EL (cell line): ENCODE data around the gene FXYD2.

Experiments
- DNase-seq: peaks from one replicate; pipeline ENCODE4 v3.0.0-alpha.2; 2016

FXYD2 gene

GRCh38 chr11:117795638-117796455, 28.7 kb downstream of the FXYD2 start:
- DNase-seq = no peak

- no peak for DNase-seq
These were observed 29.5 kb downstream of the FXYD2 start for GRCh38 chr11:117794772-117795629.

- DNase-seq = no peak
These were observed 30.4 kb downstream of the FXYD2 start for GRCh38 chr11:117794135-117794534.

- DNase-seq = no peak
These were observed 31.0 kb downstream of the FXYD2 start for GRCh38 chr11:117793583-117793982.

- no peak for DNase-seq
These were observed 31.6 kb downstream of the FXYD2 start for GRCh38 chr11:117792992-117793391.

DNA sequence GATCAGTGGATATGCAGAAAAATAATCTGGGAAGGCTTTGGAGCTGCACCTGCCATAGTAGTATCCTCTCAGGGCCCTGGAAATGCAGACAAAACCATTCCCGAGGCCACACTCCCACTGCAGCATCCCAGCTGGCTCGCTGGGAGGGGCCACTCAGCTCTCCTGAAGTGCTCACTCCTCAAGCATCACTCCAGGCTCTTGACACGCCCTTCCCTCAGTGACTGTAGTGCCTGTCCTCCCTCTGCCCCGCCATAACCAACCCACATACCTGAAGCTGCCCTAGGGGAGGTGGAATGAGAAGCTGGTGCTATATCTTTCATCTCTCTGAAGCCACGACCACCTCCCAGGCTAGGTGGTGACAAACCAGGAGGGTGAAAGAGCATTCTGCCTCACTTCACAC, 32.3 kb downstream of the FXYD2 start:
- no peak for DNase-seq

DNA sequence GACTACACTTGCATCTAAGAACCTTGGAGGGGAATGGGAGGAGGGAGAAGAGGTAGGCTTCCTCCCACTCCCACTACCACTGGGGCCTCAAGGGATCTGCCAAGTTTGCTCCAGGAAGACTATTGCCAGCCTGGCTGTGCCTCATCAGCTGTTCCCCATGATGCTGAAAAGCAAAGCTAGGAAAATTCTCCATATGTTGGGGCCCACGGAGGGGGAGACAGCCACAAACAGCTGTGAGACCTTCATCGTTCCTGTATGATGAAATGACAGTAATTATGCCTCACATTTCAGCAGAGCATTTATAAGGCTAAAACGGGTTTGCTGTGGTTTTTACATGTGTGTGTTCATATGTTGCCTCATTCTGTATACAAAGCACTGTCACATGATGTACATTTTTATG, 34.3 kb downstream of the FXYD2 start:
- DNase-seq = no peak

- DNase-seq = no peak
These were observed 35.3 kb downstream of the FXYD2 start for GRCh38 chr11:117789241-117789640.

- no peak for DNase-seq
These were observed 38.2 kb downstream of the FXYD2 start for GRCh38 chr11:117786135-117786870.

DNA sequence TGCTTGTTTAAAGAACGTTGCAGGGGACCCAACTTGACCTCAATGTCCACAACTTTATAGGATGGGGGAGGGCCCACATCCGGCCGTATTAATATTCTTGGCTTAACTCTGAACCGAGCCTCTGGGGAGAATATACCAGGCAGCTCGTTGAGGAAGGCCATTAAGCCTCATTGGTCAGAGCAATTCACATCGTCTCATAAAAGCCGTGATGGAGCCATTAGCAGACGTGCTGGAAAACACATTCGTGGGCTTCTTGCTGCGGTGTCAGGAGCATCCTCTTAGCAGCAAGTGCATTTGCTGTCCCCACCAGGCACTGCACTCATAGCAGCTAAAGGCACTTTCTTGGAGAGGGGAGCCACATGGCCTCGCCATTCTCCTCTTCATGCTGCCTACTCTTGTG, 42.4 kb downstream of the FXYD2 start:
- DNase-seq = no peak

DNA sequence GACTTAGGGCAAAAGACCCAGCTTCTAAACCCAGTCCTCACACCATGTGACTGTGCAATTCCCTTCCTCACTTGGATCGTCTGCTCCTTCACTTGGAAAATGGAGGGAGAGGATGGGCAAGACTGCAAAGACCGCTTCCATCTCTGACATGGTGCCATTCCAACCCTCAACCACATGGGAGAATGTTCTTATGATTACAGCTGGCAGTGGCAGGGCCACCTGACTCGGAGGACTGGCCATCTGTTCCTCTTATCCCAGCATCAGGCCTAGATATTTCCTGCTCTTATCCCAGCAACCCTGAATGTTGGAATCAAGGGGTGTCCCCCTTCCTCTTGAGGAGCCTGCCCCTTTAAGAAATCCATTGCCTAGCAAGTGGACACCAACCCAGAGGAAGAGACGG, 42.9 kb downstream of the FXYD2 start:
- DNase-seq = no peak

DNA sequence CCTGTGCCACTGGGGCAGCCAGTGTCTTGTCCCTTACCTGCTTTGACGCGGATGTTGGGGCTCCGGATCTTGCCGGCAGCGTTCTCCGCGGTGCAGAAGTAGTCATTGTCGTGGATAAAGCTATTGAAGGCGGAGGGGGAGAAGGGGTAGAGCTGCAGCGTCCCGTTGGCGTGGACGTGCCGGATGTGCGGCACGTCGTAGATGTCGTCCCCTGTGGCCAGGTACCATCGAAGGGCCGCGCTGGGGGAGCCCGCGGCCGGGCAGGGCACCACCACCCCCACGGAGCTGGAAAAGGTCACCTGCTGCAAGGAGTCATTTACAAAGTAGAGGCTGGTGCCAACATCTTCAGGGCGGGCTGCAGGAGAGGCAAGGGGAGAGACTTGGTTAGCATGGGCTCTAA, 44.1 kb downstream of the FXYD2 start:
- no peak for DNase-seq

- DNase-seq = no peak
These were observed 50.0 kb downstream of the FXYD2 start for GRCh38 chr11:117774553-117774952.

DNA sequence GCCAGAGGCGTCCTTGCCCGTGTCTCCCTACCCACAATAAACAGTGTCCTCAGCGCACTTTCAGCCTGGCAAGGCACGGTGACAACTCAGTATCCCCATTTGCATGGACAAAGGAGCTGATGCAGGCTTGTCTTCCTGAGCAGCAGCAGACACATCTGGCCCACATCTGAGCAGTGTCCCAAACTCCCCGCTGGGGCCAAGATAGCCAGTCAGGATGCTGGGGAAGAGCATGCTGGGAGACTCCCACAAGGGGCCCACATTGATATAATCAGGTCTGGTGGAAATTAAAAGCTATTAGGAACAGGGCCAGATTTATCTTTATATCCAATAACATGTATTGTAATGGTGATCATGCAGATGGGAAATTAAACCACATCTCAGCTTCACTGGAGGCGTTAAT, 52.2 kb downstream of the FXYD2 start:
- no peak for DNase-seq

- DNase-seq = no peak
These were observed 52.7 kb downstream of the FXYD2 start for GRCh38 chr11:117771841-117772240.

- no peak for DNase-seq
These were observed 53.3 kb downstream of the FXYD2 start for GRCh38 chr11:117771197-117771596.

- DNase-seq = no peak
These were observed 54.5 kb downstream of the FXYD2 start for GRCh38 chr11:117770061-117770460.
